ENCODE measurements around the gene PFDN6.

Gene PFDN6

DNA sequence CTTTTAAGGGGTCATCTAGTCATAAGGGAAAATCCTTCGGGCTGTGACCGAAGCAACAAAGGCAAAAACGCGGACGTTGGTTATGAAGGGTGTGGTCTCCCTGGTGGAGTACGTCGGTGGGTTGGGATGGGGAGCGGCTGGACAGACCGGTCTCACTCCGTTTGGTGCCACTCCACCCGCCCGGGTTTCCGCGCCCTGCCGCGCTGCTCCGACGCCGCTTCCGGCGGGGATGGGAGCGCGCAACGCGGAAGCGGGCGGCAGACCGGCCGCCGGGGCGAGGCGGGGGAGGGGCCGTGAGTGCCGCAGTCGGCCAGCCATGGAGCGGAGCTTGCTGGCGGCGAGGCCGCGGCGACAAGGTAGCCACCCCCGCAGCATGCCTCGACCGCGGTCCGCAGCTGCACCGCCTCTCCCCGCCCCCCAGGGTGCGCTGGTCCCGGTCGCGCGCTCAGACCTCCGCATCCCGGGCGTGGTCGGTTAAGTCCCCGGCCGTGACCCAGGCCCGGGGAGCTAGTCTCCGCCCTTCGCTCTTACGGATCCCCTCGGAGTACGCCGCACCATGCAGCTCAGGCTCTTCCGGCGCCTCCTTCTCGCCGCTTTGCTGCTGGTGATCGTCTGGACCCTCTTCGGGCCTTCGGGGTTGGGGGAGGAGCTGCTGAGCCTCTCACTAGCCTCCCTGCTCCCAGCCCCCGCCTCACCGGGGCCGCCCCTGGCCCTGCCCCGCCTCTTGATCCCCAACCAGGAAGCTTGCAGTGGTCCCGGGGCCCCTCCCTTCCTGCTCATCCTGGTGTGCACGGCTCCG, 12.3 kb upstream of the PFDN6 start, which contains the start of gene B3GALT4:
Gene B3GALT4, plus strand, starts transcription at position 260 of the 799 bp plus-strand sequence. Its CDS starts 297 bp downstream, at position 557.
- Histone ChIP-seq H3K27me3 (no peaks in the 10 kb centered on the region), H3K36me3 (peaks cover 78% of the 10 kb centered on the region), H3K9me3 (no peaks in the 10 kb centered on the region), H3K4me1 (no peaks in the 10 kb centered on the region), H3K4me3 (ENCODE audit: low read depth, low read length) (peak within 1 kb of the TSS; percentile 61)
- peak; percentile 87 for DNase-seq
- TF ChIP-seq, protein P1, sequence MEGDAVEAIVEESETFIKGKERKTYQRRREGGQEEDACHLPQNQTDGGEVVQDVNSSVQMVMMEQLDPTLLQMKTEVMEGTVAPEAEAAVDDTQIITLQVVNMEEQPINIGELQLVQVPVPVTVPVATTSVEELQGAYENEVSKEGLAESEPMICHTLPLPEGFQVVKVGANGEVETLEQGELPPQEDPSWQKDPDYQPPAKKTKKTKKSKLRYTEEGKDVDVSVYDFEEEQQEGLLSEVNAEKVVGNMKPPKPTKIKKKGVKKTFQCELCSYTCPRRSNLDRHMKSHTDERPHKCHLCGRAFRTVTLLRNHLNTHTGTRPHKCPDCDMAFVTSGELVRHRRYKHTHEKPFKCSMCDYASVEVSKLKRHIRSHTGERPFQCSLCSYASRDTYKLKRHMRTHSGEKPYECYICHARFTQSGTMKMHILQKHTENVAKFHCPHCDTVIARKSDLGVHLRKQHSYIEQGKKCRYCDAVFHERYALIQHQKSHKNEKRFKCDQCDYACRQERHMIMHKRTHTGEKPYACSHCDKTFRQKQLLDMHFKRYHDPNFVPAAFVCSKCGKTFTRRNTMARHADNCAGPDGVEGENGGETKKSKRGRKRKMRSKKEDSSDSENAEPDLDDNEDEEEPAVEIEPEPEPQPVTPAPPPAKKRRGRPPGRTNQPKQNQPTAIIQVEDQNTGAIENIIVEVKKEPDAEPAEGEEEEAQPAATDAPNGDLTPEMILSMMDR (IDR thresholded peaks at IDR 0.05; ENCODE audit: low read depth, low read length) = peak; percentile 44

DNA sequence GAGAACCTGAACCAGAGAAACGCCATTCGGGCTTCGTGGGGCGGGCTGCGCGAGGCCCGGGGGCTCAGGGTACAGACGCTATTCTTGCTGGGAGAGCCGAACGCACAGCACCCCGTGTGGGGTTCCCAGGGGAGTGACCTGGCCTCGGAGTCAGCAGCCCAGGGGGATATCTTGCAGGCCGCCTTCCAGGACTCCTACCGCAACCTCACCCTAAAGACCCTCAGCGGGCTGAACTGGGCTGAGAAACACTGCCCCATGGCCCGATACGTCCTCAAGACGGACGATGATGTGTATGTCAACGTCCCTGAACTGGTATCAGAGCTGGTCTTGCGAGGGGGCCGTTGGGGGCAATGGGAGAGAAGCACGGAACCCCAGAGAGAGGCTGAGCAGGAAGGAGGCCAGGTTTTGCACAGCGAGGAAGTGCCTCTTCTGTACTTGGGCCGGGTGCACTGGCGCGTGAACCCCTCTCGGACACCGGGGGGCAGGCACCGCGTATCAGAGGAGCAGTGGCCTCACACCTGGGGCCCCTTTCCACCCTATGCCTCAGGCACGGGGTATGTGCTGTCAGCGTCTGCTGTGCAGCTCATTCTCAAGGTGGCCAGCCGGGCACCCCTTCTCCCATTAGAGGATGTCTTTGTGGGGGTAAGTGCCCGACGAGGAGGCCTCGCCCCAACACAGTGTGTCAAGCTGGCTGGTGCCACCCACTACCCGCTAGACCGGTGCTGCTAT, 11.6 kb upstream of the PFDN6 start:
- H3K4me3 ChIP-seq (ENCODE audit: low read depth, low read length) = peak overlapping the region; percentile 61
- TF ChIP-seq, protein P1 (IDR thresholded peaks at IDR 0.05; ENCODE audit: low read depth, low read length) = no peak
- H3K27me3 ChIP-seq = no peaks in the 10 kb centered on the region
- DNase-seq = no peak
- H3K9me3 ChIP-seq = no peaks in the 10 kb centered on the region
- H3K36me3 ChIP-seq = peaks cover 75% of the 10 kb centered on the region
- H3K4me1 ChIP-seq = no peaks in the 10 kb centered on the region

DNA sequence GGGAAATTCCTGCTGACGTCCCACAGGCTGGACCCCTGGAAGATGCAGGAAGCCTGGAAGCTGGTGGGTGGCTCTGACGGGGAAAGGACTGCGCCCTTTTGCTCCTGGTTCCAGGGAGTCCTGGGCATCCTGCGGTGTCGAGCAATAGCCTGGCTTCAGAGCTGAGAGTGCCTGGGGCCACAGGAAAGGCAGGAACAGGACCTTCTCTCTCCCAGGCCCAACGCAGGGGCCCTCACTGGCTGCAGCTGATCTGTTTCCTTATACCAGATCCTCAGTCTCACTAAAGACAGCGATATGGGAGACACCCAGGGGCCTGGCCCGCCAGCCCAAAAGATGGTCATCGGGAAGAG, 11.0 kb upstream of the PFDN6 start:
- H3K36me3 ChIP-seq = peaks cover 72% of the 10 kb centered on the region
- TF ChIP-seq, protein P1 (IDR thresholded peaks at IDR 0.05; ENCODE audit: low read depth, low read length) = no peak
- DNase-seq = no peak
- no peaks in the 10 kb centered on the region for H3K4me1 ChIP-seq
- no peaks in the 10 kb centered on the region for H3K27me3 ChIP-seq
- H3K9me3 ChIP-seq = no peaks in the 10 kb centered on the region
- H3K4me3 ChIP-seq (ENCODE audit: low read depth, low read length) = no peak overlapping the region

DNA sequence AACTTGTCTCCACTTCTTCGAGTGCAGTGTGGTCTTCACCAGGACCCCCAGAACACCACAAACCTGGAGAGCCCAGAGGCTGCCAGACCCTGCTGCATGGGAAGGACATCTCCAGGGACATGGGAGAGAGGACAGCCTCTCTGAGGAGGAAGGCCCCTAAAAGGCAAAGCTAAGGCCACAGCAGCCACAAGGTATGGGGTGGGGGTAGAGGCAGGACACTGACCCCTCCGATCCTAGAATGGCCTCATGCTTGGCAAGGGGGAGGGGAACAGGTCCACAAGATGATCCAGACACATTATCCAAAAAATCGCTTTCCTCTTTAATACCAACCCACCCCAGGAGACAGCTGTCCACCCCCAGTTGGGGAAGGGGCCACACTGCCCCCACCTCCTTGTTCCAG, 10.6 kb upstream of the PFDN6 start:
- TF ChIP-seq, protein P1 (IDR thresholded peaks at IDR 0.05; ENCODE audit: low read depth, low read length) = no peak
- DNase-seq = no peak
- Histone ChIP-seq H3K36me3 (peaks cover 72% of the 10 kb centered on the region), H3K9me3 (no peaks in the 10 kb centered on the region), H3K27me3 (no peaks in the 10 kb centered on the region), H3K4me1 (no peaks in the 10 kb centered on the region), H3K4me3 (ENCODE audit: low read depth, low read length) (no peak overlapping the region)

DNA sequence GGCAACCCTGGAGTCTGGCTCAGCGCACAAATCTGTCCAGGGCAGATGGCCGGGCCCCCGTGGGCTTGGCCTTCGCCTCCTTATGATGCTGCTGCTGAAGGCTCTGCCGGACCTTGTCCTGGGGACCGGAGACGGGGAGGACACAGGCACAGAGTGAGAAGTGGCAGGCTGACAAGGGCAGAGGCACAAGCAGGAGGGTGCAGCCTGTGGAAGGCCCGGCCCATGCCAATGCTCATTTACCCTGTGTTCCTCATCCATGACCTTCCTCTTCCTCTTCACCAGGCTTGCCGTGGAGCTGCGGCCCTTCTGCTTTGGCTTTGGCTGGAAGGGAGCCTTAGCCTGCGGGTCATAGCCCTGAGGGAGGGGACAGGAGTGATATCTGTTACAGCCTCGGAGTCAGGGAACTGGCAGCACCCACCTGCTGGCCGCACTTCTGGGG, 10.1 kb upstream of the PFDN6 start:
- Histone ChIP-seq H3K4me1 (no peaks in the 10 kb centered on the region), H3K4me3 (ENCODE audit: low read depth, low read length) (no peak overlapping the region), H3K27me3 (no peaks in the 10 kb centered on the region), H3K9me3 (no peaks in the 10 kb centered on the region), H3K36me3 (peaks cover 68% of the 10 kb centered on the region)
- TF ChIP-seq, protein P1 (IDR thresholded peaks at IDR 0.05; ENCODE audit: low read depth, low read length) = no peak
- no peak for DNase-seq
